Stimulated activated CD4-positive, alpha-beta T cell treated with anti-CD3 and anti-CD28 coated beads, Interleukin-2, amount 100 ng/mL, for 48 hours (primary cell): Measurements from ENCODE around the gene STARD3.
"Not testable (repeated sequence)": the region's sequence is repeated elsewhere in the genome, so short reads cannot be mapped to it uniquely, and the experiment has no call there.

ENCODE experiments used
- DNase-seq, 2 donors: peaks; one replicate each; pipeline ENCODE4 v3.0.0-alpha.2; 2020

Gene STARD3

DNA sequence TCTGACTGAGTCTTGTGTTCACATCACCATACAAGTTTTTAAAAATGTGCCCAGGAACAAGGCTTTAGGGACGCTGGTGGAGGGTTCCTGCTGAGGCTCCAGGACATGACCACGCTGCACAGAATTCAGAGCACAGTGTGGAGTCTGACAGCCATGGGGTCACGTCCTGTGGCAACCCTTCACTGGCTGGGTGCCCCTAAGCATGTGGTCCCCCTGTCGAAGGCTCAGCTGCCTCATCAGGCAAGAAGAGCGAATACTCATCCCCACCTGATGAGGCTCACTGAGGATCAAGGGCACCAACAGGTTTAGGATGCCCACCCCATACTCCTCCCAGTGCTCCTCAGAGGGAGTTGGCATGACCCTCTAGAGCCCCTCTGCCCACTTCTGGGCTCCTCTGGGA is 37.2 kb downstream of the STARD3 start:
- DNase-seq = no peak

DNA sequence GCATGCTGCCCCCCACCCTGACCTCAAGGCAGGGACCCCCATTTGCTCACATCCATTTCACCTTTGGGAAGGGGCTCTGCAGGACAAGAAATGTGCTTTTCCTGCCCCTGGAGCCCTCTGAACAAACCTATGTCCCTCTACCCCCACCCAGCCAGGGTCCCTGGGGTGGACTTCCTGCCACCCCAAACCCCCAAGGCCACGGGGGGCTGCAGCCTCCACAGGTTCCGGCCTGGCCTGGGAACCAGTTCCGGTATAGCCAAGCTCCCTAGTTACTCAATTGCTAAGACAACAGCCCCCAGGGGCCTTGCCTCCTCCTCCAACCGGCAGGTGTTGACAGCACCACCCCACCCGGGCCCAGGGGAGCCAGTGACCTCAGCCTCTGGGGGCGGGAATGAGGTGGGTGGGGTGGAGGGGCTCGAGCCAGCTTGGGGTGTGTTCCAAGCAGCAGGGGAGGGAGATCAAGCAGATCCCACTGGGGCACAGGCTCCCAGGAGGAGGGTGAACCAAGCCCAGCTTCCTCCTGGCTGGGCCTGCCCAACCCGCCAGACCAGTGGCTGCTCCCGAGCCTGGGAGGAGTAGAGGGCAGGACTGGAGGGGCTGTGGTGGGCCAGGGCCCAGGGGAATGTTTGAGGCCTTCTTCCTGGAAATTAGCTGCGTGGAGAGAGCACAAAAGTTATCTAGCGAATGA is 37.9 kb downstream of the STARD3 start:
- no peak for DNase-seq

DNA sequence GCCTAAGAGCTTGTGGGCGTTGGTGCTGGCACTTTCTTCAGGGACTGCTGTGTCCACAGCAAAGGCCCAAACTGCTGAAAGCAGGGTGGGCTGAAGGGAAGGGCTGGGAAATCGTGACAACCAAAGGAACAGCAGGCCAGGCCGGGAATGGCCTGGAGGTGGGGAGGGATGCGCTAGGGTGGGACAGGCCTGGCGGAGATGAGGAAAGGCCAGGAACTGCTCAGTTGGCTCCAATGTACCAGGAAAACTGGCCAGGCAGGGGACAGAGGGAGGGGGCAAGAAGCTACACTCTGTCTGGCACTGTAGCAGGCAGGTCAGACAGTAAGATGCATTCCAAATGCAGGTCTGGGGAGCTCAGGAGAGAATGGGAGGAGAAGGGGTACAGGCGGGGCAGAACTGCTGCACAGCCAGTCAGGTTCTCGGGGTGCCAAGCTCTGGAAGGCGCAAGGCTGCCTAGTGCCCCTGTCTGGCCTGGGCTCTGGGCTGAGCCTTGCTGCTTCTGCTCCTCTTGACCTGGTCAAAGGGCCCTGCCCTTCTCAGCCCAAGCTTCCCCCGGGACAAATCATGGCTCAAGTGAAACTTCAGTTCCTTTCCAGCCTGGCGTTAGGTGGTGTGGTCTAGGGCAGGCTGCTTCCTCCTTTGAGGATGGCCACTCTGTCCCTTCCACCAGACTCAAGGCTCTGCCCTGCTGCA is 38.6 kb downstream of the STARD3 start:
- no peak for DNase-seq

DNA sequence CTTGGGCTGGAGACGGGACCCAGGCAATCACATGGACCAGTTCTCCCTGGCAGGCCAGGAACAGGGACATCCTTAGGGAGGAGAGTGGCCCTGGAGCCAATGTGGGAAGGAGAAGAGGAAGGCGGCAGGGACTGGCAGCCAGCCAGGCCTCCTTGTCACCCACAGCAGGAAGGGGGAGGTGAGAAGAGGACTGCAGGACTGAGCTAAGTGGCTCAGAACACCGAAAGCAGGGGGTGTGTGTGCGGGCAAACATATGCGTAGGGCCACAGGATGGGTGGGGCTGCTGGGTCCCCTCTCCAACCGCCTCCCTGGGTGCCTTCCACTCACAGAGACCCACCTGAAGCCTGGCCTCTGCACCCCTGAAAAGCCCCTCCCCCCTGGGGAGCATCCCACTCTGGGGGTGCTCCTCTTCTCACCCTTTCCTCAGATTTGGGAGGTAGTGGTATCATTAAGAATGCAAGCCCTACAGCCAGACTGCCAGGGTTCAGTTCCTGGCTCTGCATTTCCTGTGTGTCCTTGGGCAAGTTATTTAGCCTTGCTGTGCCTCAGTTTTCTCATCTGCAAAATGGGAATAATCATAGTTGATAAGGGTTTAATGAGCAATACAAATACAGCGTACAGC is 39.4 kb downstream of the STARD3 start:
- no peak for DNase-seq

DNA sequence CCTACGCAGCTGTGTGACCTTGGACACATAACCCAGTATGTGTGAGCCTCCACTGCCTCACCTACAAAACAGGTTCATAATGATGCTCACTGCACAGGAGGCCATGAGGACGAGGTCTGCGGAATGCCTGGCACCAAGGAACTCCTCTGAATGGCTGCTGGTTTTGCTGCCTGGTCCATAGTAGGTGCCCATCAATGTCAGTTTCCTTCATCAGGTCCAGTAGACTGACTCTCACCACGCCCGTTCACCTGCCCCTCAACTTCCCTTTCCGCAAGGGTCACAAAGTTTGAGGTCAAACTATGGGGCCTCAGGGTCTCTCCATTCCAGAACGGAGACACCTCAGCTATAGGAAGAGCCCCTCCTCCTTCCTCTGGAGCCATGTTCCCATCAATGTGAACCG is 40.1 kb downstream of the STARD3 start:
- DNase-seq = no peak

DNA sequence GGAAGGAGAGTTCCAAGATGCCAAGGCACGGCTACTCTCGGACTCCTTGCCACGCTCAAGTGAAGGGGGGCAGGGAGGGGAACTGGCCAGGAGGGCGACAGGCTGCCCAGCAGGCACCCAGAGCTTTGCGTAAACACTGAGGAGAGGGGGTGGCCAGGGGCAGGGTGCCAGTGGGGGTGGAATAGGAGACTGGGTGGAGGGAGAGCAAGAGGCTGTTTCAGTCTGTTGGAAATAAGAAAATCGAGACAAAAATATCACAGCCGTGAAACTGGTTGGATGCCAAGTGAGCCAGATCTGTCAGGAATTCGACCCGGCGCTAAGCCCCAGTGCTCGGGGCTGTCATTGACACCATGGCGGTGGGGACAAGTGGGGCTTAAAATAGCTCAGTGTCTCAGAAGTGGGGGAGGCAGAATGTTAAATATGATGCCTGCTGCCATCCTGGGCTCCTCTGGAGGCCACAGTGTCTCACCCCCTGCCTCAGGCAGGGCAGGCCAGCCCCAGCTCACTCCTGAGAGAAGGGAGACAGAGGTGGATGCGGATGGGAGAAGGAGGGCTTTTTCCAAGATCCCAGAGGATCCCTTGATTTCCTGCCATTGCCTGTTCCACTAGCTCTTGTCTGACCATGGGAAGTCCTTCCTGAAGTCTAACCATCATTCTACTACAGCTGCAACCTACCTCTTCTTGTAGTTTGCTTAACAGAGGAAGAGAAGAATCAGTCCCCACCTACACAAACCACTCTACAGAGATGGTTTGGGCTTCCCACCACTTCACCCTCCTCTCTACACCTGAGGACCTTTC is 40.8 kb downstream of the STARD3 start:
- DNase-seq = no peak

DNA sequence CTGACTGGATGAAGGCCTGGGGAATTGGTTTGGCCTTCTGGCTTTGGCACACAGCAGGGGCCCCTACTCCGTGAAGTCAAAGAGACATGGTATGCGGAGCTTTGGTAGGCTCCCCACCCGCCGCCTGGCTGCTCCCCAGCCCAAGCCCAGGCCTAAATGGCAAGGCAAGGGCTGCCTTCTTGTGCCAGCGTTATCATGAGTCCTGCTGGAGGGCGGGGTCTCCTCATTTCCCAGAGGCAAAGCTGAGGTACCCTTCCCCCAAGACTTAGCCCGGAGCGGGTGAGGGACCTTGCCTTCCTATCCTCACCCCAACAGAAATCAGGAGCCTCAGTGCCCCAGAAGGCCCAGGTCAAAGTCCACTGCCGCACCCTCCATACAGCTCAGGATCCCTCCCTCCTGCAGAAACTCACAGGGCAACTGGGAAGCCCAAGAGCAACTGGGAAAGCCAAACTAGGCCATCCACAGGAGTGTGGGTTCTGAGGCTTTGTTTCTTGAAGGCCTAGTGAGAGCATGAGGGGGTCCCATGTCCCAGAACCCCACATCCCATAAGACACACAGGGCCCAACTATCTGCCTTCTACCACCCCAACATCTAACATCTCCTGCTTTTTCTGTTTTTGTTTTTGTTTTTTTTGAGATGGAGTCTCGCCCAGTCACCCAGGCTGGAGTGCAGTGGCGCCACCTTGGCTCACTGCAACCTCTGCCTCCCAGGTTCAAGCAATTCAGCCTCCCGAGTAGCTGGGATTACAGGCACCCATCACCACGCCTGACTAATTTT is 41.6 kb downstream of the STARD3 start:
- DNase-seq = no peak

DNA sequence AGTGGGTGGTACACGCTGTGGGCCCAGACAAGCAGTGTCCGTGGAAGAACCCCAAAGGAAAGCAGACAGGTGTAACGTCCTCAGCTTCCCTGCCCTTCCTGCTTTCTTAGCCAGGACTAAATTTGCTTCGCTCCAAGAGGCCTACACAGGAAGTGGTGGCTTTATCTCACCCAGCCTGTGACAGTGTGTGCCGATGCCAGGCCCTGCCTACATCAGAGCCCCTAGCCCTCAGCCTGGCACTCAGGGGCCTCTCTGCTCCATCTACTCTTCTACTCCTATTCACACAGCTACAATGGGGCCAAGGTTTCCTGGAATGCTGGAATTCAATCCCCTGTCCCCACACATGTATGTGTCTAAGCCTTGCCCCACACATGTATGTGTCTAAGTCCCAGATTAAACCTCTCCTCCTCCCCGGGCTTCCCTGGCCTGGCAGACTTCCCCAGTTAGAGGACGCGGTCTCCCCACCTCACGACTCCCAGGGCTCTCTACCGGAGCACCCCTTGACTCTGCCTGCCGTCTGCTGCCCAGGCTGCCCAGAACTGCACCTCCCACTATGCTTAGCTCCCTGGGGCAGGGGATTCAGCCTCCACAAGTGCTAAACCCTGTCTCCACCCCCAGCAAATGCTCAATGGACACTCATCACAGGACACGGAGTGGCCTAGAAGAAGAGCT is 42.7 kb downstream of the STARD3 start:
- DNase-seq = no peak

DNA sequence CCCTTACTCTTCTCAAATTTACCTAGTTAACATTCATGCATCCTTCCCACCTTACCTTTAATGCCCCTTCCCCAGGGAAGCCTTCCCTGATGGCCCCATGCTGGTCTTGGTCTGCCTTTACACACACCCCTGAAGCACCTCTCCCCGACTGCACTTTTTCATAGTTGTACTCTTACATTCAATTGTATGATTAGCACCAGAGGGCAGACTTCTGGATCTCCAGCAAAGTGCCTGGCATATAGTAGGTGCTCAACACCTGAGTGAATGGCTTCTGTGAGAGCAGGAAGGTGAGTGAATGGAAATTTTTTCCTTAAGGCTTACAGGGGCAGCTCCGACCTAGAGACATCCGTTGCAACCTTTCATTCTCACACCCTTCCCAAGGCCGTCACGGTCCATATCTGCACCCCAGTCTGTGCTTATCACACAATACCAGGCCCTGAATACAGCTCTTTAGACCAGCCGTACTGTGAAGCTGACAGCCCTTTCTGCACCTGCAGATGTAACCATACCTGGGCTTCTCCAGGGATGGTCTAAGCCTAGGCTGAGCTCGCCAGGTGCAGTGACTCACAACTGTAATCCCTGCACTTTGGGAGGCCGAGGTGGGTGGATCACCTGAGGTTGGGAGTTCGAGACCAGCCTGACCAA is 46.5 kb downstream of the STARD3 start:
- DNase-seq = no peak

DNA sequence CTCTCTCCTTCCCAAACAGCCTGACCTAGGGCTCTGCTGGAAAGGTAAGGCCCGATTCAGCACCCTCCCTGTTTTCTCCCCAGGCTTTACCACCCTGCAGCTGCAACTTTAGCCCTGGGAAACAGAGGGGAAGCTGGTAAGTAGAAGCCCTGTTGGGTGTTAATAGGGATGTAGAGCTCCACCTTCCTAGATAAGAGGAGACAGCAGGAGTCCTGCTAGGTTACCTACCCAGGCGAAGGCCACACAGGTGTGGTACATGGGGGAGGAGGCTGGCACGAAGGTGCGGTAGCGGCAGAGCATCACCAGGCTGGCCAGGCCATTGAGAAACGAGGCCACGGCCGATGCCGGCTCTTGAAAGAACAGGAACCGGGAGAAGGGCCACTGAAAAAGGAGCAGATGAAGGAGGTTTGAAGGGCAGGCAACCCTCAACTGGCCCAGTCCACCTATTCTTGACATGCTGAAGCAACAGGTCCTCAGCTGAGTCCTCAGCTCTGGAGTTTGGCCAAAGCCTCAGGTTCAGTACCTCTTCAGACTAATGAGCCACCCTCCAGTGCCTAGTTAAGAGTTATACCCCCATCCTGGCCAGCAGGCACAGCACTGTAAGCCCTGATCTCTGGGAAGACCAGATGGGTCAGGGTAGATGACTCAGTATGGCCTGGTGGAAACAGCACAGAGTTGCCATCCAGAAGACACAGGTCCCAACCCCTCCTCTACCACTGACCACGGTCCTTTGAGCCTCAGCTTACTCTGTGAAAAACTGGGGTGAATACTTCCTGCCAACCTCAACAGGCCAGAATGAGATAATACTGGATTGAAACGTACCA is 47.6 kb downstream of the STARD3 start:
- DNase-seq = no peak

DNA sequence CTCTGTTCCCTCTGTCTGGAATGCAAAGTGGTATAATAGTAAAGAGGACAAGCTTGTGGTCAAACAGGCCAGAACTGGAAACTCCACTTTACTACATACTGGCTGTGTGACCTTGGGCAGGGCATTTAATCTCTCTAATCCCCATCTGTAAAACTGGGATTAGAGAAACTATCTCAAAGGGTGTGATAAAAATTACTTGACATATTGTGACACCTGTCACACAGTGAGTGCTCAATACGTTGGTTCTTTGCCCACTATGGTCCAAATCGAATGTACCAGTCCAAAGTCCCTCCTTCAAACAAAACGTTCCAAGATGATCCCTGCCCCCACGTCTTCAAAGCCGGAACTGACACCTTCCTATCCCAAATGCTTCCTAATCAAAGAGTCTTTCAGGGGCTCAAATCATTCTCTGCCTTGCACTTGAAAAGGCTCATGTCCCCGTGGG is 50.2 kb downstream of the STARD3 start:
- no peak for DNase-seq

DNA sequence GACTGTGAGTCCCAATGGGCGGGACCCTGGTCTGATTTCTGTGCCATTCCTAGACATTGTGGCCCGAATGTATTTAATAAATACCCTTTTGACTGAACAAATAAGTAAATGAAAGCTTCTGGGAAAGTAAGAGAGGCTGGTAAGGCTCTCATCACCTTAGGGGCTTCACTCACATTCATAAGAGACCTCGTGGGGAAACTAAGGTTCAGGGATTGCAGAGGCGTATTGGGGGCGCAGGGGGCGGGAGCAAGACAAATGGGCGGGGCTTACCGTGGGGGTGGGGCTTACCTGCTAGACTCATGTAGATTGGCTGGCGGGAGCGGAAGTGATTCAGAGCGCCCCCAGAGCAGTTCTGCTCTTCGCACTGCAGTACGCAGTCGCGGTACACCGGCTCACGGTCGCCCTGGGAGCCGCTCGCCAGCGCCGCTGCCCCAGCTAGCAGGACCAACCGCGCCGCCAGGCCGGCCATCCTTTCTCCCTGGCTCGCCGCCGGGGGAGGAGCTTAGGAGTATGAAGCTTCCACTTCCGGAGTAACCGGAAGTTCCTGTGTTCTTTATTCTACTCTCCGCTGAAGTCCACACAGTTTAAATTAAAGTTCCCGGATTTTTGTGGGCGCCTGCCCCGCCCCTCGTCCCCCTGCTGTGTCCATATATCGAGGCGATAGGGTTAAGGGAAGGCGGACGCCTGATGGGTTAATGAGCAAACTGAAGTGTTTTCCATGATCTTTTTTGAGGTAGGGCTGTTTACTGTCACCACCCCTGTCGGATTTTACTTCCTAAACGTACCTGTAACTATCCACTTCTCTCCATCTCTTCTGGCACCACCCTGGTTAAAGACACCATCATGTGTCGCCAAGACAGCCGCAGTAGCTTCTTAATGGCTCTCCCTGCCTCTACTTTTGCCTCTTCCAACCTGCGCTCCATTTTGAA is 50.9 kb downstream of the STARD3 start, which contains the start of gene PGAP3:
TSS of gene PGAP3 (minus strand) at position 512 of the 929 bp plus-strand sequence. CDS start at position 469, 43 bp downstream.
- peak; percentile 76 to 78 for DNase-seq

DNA sequence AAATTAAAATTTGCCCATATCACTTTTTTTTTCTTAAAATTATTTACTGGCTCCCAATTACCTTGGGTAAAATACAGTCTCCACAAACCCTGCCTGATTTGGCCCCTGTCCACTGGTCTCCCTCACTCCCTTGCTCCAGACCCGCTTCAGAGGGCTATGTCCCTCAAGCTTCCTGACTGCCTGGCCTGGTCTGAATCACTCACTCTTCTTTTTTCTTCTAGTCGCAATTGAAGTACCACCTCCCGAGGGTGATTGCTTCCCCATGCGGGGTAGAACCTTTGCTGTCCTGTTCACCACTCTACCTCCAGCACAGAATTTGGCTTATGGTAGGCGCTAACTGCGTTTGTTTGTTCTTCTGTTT is 51.5 kb downstream of the STARD3 start:
- no peak for DNase-seq

DNA sequence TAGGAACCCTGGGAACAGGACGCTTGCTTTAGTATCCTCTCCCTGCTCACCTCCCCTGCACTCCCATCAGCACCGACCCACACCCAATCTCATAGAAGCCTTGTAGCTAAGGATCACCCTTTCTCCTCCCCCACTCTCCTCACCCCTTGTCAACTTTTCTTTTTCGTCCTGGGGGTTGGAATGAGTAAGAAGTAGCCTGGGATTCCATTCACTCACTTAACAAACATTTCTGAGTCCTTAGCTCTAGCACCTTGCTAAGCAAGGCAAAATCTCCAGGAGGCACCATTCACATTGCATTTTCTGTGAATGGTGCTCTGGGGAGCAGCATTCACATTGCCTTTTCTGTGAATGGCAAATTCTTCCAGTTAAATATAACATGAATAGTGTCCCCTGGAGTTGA is 52.0 kb downstream of the STARD3 start:
- no peak for DNase-seq

DNA sequence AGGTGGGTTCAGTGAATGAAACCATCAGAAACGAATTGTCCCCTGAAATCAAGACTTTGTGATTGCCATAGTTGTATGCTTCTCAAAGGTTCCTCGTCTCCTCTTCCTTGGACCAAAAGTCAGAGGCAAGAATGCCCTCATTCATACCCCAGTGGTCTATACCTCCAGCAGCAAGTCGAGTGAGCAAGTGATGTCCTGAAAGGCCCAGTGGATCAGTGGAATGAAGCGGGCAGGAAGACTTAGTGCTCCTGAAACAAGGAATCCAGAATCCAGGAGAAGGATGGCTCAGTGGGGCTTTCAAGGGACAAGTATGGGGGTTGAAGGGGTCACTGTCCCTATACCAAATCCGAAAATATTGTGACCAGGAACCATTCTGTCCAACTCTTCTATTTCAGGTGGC is 57.6 kb downstream of the STARD3 start:
- no peak for DNase-seq

DNA sequence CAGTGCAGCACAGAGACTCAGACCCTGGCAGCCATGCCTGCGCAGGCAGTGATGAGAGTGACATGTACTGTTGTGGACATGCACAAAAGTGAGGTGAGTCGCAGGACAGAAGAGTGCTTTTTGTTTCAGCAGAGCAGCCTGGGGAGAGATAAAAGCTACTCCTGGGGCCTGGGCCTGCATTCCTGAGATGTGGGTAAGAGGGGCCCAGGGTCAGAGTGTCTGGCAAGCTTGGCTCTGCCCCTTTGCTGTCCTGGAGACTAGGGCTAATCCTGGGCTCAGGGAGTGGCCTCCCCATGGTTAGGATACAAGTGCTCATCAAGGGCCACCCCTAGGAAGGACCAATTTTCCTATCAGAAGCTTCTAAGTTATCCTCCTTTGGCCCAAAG is 58.1 kb downstream of the STARD3 start:
- DNase-seq = no peak

DNA sequence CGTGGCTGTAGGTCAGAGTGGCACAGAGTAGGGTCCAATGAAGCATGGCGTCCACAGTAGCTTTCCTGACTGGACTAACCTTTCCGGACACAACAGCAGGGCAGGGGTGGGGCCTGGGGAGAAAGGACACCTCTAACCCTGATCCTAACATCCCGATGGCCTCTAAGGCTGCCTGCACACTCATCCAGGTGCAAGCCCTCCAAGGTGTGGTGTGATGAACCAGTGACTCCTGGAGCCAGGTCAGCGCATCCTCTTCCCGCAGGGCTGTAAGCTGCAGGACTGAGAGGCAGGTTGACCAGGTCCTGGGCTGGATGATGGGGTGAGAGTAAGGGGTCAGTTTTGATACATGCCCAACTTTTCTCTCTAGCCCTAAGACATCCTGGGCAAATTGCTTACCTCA is 59.8 kb downstream of the STARD3 start:
- no peak for DNase-seq

DNA sequence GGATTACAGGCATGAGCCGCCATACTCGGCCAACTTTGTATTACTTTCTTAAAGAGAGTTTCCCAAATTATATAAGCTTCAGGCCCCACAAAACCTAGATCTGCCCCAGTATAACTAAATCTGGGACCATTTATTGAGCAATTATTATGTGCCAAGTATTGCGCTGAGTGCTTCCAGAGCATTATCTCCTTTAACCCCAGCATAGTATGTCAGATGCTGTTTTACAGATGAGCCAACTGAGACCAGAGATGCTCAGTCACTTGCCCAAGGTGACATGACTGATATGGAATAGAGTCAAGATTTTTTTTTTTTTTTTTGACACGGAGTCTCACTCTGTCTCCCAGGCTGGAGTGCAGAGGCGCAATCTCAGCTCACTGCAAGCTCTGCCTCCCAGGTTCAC is 61.0 kb downstream of the STARD3 start:
- DNase-seq = no peak

DNA sequence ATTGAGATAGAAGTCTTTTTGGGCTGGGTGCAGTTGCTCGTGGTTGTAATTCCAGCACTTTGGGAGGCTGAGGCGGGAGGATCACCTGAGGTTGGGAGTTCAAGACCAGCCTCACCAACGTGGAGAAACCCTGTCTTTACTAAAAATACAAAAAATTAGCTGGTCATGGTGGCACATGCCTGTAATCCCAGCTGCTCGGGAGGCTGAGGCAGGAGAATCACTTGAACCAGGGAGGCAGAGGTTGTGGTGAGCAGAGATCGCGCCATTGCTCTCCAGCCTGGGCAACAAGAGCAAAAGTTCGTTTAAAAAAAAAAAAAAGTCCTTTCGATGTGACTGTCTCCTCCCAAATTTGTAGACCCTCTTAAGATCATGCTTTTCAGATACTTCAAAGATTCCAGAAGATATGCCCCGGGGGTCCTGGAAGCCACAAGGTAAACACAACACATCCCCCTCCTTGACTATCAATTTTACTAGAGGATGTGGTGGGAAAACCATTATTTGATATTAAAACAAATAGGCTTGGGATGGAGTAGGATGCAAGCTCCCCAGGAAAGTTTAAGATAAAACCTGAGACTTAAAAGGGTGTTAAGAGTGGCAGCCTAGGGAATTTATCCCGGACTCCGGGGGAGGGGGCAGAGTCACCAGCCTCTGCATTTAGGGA is 62.3 kb downstream of the STARD3 start:
- not testable (repeated sequence) for DNase-seq
